A673 (cell line): ENCODE data around the gene CTNNA1.

Source experiments
- EZH2 ChIP-seq: fragments of 200-600 bp; sonication (generic); IDR thresholded peaks from 2 replicates; pipeline ENCODE4 v1.6.1; 2017; ENCODE audit warnings: borderline replicate concordance, low read depth, mild to moderate bottlenecking, mixed read lengths, antibody characterized with exemption, low read length; ENCODE audit not compliant: poor library complexity, severe bottlenecking
- TF ChIP-seq, protein P1 (sequence below): fragments of 300-800, 200-600 bp; sonication (generic); conservative IDR thresholded peaks from 2 replicates; pipeline ENCODE4 v1.5.1; 2017; ENCODE audit warnings: low read depth, mild to moderate bottlenecking, antibody characterized with exemption, low read length, moderate library complexity, mixed read lengths

DNA sequence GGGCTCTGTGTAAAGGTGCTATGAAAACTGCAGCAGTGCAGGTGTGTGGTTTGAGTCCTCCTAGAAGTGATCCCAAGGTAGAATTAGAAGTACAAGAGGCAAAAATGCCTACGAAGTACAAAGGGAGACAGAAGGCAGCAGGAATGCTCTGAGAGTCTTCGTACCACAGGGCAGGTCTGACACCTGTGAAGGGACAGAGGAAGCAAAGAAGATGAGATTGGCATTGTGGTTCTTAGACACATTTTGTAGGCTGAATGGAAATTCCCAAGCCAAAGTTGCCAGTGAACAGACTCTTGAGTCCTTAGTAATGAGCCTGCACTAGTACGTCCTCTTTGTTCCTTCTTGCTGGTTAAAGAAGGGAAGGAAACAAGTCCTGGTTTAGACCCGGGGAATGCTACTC is 123.6 kb downstream of the CTNNA1 start:
- TF ChIP-seq, protein P1, sequence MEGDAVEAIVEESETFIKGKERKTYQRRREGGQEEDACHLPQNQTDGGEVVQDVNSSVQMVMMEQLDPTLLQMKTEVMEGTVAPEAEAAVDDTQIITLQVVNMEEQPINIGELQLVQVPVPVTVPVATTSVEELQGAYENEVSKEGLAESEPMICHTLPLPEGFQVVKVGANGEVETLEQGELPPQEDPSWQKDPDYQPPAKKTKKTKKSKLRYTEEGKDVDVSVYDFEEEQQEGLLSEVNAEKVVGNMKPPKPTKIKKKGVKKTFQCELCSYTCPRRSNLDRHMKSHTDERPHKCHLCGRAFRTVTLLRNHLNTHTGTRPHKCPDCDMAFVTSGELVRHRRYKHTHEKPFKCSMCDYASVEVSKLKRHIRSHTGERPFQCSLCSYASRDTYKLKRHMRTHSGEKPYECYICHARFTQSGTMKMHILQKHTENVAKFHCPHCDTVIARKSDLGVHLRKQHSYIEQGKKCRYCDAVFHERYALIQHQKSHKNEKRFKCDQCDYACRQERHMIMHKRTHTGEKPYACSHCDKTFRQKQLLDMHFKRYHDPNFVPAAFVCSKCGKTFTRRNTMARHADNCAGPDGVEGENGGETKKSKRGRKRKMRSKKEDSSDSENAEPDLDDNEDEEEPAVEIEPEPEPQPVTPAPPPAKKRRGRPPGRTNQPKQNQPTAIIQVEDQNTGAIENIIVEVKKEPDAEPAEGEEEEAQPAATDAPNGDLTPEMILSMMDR: no peak
- TF ChIP-seq EZH2: no peak
